NCI-H774 (cell line): ENCODE results near the gene HDAC10.

Source experiments
- DNase-seq: peaks from one replicate; lab custom pipeline; 2025; lab: John Stamatoyannopoulos, UW

Gene HDAC10

DNA sequence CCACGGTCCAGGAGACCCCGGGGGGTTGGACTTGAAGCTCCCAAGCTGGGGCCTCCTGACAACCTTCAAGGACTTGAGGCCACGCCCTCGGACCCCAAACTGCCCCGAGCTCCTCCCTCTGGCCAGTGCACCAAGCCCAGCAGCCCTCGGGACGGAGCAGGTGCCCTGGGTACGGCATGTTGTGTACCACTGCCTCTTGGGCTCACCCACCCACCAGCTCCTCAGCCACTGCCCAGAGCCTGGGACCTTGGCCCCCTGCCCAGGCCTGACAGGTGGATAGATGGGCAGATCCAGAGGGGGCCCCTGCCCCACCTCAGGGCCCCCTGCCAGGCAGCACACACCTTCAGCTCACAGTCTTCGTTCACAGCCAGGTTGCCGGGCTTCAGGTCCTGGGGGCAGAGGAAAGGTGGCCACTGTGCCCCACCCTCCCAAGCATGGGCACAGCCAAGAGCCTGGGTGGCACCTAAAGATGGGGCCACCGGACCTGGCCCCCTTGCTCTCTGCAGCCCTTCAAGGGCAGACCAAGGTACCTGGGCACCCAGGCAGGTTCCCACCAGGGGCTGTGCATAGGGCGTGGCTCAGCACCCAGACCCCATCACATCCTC, 5.3 kb upstream of the HDAC10 start:
- DNase-seq, result no peak

DNA sequence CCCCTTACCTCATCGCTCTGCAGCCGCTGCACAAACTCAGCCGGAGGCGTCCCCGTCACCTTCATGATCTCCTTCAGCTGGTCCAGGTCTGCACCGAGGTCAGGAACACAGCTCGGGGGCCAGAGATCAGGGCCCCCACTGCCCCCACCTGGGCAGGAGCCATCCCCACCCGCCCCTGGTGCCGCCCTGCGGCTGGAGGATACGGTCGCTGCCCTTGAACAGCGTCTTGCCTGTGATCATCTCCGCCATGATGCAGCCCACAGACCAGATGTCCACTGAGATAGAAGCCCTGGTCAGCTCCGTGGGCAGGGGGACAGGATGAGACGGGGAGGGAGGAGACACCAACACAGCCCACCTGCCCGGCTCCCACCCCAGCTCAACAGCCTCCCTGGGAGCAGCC, 4.5 kb upstream of the HDAC10 start:
- no peak for DNase-seq

DNA sequence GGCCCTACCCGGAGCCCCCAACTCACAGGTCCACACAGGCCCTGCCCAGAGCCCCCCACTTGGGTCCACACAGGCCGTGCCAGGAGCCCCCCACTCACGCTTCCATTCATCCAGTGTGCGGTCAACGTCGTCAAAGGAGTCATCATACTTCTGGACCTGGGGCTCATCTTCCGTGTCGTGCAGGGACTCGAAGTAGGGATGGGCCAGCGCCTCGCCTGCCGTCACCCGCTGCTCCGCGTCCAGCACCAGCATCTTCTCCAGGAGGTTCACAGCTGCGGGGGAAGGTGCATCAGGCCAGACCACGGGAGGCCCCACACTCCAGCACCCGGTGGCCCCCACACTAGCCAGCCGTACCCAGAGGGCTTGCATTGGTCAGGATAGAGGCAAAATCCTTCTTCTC, 4.0 kb upstream of the HDAC10 start:
- no peak for DNase-seq

DNA sequence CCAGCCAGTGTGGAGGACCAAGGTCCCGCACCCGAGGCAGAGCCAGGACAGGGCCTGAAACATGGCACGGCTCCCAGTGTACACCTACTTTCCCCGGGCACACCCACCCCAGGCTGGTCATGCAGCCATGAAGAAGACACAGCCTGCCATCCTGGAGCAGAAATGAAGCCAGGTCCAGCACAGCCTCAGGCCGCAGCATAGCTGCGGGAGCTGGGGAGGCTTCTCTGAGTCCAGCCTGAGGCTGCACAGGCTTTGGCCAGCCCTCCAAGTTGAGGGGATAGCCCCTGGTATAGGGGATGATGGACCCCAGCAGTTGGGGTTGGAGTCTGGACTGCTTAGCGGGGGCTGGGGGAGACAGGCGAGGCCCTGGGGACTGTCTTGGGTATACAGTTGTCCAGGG, 2.9 kb upstream of the HDAC10 start:
- no peak for DNase-seq

DNA sequence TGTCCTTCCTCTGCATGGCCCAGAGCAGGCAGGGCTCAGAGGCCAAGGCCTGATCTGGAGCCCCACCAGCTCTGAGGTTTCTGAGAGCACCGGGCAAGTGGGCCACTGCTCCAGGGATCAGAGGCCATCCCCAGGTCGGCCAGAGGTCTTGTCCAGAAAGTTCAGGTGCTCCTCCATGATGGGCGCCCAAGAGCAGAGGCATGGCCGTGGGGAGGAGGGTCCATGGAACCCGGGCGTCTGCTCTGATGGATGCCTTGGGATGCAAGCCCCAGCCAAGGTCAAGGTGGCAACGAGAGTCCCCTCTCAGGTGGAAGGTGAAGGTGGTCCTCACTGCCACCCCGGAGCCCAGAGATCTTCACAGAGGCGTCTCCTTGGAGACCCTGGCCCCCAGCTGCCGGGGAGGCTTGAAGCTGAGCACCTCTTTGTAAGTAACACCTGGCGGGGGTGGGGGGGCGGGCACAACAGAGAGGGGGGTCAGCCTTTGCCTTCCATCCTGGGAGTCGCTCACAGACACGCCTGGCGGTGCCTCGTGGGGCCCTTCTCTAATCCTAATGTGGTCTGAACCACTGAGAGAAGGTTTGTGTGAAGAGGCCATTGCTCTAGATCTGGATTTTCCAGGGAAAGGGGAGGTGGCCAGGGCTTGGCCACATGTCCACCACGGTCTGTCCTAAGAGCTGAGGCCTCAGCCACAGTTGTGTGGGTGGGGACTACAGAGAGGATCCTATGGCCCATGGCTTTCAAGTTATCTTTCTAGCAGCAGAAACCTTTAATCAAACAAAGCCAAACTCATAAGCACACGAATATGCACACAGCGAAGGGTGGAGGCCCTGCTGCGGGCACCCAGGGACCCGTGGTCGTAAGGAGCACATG, 2.2 kb upstream of the HDAC10 start:
- DNase-seq, result no peak

DNA sequence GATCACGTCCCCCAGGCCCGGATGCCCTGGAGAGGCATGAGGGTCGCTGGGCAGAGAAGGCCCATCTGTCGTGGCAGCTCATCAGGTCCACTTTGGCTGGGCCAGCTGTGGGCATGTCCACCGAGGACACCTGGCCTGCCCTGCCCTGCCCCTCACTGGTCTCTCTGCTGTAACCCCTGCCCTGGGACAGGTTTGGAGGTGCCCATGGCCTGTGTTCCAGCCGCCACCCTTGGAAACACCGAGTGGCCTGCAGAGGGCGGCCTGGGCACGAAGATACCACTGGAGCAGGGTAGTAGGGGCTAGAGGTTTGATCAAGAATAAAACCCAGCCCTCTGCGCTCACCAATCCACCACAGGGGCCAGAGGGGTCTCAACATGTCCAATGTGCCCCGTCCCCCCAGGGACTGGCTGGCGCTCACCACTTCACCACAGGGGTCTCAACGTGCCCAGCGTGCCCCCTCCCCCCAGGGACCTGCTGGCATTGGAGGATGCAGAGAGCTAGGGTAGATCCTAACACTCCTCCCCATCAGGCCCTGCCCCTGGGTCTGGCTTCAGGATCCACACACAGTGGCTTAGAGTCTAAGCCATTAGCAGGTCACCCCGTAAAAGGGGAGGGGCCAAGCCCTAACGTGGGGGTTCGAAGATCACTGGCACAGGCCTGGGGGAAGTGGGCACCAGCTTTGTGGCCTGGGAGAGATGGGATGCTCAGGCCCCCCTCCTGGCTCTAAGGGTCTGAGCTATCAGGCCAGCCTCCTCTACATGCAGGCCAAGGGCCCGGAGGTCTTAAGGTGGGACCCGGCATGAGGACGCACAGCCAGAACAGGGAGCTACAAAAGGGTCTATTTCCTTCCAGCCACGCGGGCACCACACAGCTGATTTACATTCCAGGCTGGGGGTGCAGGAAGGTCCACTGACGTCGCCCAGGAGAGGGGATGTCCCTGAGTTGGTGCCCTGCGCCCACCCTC, 1.3 kb upstream of the HDAC10 start:
- DNase-seq, result no peak

DNA sequence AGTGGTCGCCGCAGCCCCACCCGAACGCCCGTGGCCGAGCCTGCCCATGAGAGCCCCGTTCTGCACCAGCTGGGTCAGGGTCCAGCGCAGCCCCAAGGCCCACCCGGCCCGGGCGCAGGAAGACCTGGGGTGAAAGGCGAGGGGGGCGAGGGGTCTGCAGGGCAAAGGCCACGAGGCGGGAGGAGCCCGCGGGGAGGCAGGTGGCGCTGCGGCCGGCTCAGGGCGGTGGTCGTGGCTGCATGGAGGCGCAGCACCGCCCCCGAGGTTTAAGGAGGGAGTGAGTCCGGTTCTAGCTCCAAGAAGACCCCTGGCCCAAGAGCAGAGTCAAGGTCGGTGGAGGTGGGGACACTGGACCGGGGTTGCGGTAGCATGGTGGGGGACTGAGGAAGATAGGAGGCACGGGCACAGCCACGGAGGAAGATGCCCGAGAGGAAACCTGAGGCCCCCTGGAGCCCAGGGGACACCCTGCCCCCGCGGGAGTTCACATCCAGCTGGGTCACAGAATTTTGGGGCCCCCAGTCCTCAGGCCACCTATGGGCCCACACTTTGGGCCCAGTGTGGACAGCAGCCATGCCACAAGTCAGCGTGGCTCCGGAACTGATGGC, 514 bp upstream of the HDAC10 start:
- no peak for DNase-seq

DNA sequence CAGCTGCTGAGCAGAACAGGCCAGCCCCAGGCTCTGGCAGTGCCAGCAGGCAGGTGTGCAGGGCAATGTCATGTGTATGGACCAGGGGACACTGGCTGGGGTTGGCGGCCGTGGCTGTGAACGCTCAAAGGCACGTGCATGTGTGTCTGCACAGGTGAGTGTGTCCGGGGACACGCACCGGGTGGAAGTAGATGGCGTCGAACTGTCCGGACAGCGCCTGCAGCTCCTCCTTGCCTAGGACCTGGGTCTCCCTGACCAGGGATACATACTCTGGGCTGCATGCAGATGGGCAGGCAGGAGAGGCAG, 863 bp downstream of the HDAC10 start:
- no peak for DNase-seq

DNA sequence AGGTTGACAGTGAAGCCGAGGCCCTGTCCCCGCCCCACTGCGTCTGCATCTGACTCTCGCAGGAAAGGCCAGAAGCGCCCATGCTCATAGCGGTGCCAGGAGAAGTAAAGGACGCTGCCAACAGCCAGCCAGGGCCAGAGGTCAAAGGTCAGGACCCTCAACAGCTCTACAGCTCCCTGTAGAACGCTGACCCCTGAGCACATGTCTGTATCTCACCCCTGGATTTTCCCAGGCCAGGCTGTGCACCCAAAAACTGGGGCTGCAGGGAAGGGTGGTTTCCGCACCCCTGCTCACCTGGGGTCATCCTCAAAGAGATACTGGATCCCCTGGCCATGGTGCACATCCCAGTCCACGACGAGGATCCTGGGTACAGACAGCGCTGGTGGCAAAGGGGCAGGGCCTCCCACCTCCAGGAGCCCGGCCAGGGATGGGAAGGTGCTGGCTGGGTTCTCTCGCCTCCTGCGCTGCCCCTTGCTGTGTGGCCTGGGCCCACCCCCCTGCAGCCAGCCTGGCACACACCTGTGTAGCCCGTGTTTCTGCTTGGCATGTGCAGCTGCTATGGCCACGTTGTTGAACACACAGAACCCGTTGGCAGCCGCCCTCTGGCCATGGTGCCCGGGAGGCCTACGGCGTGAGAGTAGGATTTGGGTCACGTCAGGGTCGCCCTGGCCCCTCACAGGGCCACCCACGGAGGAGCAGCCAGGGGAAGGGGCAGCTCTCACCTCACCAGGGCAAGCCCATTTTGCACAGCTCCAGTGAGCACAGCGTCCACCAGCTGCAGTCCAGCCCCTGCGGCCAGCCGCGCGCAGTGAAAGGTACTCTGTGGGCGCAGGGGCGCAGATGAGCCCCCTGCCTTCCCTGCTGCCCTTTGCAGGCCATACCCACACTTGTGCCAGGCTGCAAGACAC, 1.5 kb downstream of the HDAC10 start:
- DNase-seq, result no peak

DNA sequence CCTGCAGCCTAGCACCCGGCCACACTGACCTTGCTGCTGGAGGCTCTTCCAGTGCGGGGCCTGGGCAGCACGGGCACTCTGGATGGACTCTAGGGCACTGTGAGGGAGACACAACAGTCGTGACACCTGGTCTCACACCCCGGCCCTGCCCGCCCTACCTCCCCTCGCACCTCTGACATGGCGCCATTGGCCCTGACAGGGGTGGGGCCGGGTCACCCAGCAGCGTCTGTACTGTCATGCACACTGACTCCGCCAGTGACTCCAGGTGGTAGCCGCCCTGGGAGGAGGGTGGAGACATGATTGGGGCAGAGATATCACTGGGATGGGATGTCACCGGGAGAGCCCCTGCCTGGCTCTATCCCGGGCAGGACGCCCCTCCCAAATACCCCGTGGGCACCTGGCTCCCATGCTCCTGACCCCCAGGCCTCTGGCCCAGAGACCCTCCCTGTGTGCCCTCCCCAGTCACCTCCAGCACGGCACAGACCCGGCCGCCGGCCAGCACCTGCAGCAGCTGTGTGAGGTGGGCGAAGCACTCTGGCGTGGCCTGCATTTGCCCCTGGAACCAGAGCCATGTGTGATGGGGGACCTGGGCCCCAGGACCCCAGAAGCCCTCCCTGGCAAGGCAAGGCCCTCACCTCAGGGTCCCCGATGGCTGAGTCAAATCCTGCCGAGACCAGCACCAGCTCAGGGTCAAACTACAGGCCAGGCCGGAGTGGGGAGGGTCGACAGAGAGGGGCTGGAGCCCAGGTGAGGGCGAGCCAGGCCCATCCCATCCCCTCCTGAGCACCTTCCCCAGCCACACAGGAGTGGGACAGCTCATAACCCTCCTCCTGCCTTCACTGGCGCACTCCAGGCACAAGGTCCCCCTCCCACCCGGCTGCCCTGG, 2.6 kb downstream of the HDAC10 start:
- DNase-seq, result no peak

DNA sequence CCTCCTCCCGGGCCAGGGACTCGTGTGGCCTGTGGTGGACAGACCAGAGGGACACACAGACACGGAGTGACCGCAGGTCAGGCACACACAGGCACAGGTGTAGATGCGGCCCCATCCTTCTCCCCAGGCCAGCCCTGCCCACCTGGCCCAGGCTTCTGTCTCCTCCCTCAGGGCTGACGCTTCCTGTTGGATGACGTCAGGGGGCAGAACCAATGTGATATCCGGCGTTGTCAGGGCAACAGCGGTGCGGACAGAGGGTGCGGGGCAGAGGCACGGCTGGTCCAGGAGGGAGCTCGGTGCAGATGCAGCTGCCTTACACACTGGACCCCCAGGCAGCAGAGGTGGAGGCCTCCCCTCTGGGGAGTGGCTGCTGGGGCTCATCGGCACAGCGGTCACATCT, 3.3 kb downstream of the HDAC10 start:
- peak; percentile 65 for DNase-seq

DNA sequence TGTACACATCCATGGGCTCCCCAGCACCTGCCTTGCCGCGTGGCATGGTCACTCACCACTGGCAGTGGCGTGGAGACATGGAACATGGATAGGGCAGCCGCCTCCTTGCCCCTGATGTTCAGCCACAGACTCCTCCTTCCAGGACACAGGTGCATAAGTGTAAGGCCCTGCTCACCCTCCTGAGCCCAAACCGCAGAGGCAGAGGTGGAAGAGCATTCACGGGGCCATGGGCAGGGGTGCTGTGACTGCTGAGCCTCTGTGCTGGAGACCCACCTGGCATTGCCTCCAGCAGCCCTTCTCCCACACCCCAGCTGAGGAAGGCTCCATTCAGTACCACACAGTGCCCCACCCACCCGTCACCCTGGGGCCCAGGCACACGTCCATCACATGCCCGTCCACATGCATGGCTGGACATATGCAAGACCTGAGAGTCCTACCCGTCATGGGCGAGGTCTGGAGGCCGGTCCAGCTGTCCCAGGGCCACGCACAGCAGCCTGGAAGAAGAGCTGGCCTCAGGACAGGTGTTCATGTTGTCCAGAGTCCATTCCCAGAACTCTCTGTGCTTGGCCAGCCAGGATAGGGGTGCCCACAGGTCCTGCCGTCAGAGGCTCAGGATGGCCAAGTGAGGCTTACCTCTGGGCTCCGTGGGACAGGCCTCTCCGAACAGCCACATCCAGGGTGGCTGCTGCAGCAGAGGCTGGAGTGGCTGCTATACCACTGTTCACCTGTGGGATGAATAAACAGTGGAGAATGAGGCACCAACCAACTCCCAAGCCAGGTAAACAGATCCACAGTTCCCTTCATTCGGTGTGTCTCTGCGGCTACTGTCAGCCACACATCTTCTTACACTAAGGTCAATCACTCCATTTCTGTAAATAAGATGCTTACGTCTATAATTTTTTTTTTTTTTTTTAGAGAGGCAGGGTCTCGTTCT, 4.6 kb downstream of the HDAC10 start:
- no peak for DNase-seq

DNA sequence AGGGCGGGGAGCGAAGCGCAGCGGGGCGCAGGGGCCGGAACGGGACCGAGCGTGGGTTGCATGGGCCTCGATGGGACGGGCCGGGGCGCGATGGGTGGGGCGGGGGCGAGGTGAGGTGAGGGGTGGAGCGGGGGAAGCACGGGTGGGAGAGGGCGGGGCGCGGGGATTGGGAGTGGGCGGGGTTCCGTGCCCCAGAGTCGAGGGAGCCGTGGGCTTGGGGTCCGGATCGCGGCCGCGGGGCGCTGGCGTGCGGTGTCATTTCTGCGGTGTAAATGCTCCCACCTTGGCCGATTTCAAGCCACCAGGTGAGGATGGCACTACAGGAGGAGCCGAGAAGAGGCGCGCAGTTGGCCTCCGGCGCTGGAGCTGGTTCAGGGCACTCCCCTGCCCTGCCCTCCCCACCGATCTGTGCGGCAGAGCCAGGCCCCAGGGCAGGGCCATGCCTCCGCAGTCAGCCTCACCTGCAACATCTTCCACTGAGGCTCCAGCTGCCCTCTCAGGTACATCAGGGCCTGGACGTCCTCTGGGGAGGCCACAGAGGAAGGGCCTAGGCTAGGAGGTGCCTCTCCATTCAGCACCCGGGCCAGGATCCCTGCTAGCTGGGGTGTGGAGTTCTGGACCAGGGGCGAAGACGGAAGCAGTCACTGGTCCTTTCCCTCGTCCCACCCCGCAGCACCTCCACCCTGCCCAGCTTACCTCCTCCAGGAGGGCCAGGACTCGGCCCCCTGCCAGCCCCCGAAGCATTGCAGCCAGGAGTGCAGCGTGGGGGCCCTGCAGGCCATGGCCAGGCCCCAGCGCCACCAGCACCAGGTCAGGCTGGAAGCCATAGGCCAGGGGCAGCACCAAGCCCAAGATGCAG, 5.6 kb downstream of the HDAC10 start:
- DNase-seq, result no peak

DNA sequence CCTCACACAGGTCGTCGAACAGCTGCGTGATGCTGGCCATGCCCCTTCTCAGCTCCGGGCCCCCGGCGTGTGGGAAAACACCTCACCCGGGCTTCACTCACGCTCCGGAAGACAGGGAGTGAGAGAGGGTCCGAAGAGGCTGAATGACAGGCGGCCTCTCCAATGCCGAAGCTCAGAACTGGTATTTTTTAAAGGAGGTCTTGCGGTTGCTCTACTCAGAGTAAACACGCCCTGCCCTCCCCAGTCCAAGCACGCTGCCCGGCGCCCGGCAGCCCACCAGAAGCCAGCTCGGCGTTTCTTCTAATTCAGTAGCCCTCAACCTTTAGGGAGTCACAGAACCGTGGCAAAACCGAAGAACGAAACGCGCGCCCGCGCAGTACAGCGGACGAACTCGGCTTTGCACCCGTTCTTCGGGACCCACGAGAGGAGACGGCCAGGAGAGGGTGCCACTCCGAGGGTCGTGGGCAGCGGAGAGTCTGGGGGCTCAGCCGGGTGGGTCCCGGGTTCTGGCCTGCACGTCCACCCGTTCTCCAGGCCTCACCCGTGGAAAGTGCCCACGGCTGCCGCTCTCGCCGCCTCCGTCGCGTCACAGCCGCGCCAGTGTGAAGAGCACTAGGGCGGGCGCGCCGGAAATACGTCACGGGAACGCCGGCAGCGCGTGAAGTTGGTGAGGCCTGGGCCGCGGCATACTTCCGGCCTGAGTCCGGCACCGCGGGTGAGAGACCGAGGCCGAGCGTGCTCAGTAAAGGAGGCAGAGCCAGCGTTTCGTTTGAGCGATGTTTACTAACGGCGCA, 6.4 kb downstream of the HDAC10 start, which contains the start of gene TUBGCP6:
TSS of gene TUBGCP6 (minus strand) at position 604 of the 794 bp plus-strand sequence. CDS start at position 40, 564 bp downstream.
- DNase-seq, result peak; percentile 74

DNA sequence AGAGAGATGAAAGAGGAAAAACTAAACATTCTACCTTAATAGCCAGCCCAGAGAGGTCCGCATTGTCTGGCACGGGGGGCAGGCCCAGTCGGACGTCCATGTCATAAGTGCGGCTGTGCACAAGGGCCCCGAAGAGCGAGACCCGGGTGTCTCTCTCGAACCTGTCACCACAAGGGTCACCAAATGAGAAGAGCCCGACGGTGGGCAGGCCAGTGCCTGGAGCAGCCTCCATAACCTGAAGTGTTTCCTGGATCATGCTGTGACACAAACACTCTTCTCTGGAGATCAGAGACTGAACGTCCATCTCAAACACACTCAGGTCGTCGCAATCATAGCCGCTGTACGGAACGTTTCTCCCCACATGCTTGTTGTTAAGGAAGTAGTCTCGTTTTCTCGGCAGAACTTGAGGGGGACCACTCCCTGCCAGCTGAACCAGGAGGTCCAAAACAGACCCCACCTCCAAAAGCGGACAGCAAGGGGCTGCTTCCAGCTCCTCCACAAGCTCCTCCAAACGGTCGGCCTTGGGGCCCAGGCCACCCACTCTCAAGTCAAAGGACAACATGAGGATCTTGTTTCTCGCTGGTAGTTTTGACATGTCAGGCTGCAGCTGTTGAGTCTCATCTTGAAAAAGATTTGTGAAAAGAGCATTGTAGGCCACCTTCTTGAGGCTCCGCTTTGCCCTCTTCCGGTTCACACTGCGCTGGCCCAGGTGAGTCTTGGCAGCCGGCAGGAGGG, 7.2 kb downstream of the HDAC10 start:
- no peak for DNase-seq

DNA sequence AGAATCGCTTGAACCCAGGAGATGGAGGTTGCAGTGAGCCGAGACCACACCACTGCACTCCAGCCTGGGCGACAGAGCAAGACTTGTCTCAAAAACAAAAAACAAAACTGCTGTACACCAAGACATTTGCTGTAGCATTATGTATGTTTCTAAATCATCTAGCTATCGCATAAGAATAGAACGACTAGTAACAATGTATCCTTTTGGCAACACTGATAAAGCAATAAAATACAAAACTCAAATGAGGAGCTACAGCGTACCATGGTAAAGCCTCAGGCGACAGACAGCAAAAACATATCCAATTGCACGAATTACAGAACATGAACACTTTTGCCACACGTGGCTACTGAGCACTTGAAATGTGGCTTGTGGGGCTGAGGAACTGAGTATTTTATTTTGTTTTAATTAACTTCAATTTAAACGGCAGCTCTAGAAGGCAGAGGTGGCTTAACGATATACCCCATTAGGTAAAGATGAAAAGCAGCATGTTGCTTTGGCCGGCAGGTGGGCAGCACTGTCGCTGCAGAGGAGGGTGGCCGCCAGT, 8.6 kb downstream of the HDAC10 start:
- DNase-seq, result no peak
